Measurements from ENCODE around the gene TMEM135. TPM values are rescaled to one million over a fixed set of nuclear protein-coding genes. Genes with fewer than 3 reads are reported as not detected.

Gene TMEM135
- total RNA-seq, 1 experiment from 2014 or later, result 95.2 TPM

DNA sequence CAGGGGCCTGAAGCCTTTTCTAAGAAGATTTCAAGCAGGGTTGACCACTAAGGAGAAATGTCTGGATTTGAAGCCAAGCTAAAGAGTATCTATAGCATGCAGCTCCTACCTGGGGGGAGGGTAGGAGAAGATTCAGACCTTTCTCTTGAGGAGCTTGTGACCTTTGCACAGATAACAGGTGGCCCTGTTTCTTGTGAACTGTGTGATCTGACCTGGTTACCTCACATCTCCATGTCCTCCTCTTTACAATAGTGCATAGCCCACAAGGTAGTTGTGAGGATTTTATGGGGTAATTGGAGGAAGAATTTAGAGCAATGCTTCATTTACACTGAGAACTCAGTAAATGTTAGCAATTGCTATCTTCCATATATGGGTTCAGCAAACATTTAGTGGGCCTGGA lies 310.1 kb downstream of the TMEM135 start:
- peaks cover 18% of the 10 kb centered on the region for H3K4me1 ChIP-seq
- no peaks in the 10 kb centered on the region for H3K36me3 Mint-ChIP-seq (ENCODE audit: insufficient read depth, unreplicated experiment)
- no peaks in the 10 kb centered on the region for H3K27me3 ChIP-seq (replicated peaks; ENCODE audit: control insufficient read depth, insufficient read depth, low read length)
- H3K36me3 ChIP-seq (ENCODE audit: control insufficient read depth, insufficient read depth, low read length), result no peaks in the 10 kb centered on the region
- BruUV-seq (replicated peaks), result no TSS peak
- H3K9me3 ChIP-seq, result no peaks in the 10 kb centered on the region
- no peak overlapping the region for H3K4me3 ChIP-seq (ENCODE audit: low read depth, low read length)
- DNase-seq, result peak; percentile 40 to 63
- H3K4me3 Mint-ChIP-seq (ENCODE audit: unreplicated experiment), result no peak overlapping the region
- H3K27me3 Mint-ChIP-seq (ENCODE audit: insufficient read depth, unreplicated experiment), result no peaks in the 10 kb centered on the region
- TF ChIP-seq, protein P1, sequence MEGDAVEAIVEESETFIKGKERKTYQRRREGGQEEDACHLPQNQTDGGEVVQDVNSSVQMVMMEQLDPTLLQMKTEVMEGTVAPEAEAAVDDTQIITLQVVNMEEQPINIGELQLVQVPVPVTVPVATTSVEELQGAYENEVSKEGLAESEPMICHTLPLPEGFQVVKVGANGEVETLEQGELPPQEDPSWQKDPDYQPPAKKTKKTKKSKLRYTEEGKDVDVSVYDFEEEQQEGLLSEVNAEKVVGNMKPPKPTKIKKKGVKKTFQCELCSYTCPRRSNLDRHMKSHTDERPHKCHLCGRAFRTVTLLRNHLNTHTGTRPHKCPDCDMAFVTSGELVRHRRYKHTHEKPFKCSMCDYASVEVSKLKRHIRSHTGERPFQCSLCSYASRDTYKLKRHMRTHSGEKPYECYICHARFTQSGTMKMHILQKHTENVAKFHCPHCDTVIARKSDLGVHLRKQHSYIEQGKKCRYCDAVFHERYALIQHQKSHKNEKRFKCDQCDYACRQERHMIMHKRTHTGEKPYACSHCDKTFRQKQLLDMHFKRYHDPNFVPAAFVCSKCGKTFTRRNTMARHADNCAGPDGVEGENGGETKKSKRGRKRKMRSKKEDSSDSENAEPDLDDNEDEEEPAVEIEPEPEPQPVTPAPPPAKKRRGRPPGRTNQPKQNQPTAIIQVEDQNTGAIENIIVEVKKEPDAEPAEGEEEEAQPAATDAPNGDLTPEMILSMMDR (IDR thresholded peaks at IDR 0.05; ENCODE audit: insufficient read depth in 1 of 2, low read depth in 1 of 2, low read length in 1 of 2, severe bottlenecking in 1 of 2, unreplicated experiment in 1 of 2), result no peak
- no peaks in the 10 kb centered on the region for H3K9me3 Mint-ChIP-seq (ENCODE audit: unreplicated experiment)
- ChIA-PET CTCF (interaction anchor here (0.7 to 1.1 kb wide), 3 partner anchors 73 to 409 kb away, joined by 3 to 8 read pairs (median 3); no protein-coding TSS in a partner anchor), POLR2A (no interaction called here)
- intact Hi-C loops (cut with micrococcal nuclease; ENCODE audit: unreplicated experiment), result no loop called here
- H3K27ac Mint-ChIP-seq (ENCODE audit: unreplicated experiment), result no peak overlapping the region
- H3K4me1 Mint-ChIP-seq (ENCODE audit: low read depth, unreplicated experiment), result peaks cover 7% of the 10 kb centered on the region

GRCh38 chr11:87351676-87352075 lies 313.9 kb downstream of the TMEM135 start:
- TF ChIP-seq, protein P1 (IDR thresholded peaks at IDR 0.05; ENCODE audit: insufficient read depth in 1 of 2, low read depth in 1 of 2, low read length in 1 of 2, severe bottlenecking in 1 of 2, unreplicated experiment in 1 of 2), result no peak
- no peaks in the 10 kb centered on the region for H3K27me3 ChIP-seq (replicated peaks; ENCODE audit: control insufficient read depth, insufficient read depth, low read length)
- no peaks in the 10 kb centered on the region for H3K9me3 ChIP-seq
- H3K27me3 Mint-ChIP-seq (ENCODE audit: insufficient read depth, unreplicated experiment), result no peaks in the 10 kb centered on the region
- no peak for DNase-seq
- intact Hi-C loops (cut with micrococcal nuclease; ENCODE audit: unreplicated experiment), result loop anchor here (1.0 to 10.0 kb wide), 8 partner anchors 70 to 1536 kb away; no protein-coding TSS in a partner anchor
- ChIA-PET CTCF (interaction anchor here (1.0 to 1.2 kb wide), 2 partner anchors 70 to 71 kb away, joined by 4 to 8 read pairs; no protein-coding TSS in a partner anchor), POLR2A (no interaction called here)
- H3K36me3 ChIP-seq (ENCODE audit: control insufficient read depth, insufficient read depth, low read length), result no peaks in the 10 kb centered on the region
- H3K36me3 Mint-ChIP-seq (ENCODE audit: insufficient read depth, unreplicated experiment), result no peaks in the 10 kb centered on the region
- no peak overlapping the region for H3K4me3 ChIP-seq (ENCODE audit: low read depth, low read length)
- H3K4me1 ChIP-seq, result peaks cover 18% of the 10 kb centered on the region
- no TSS peak for BruUV-seq (replicated peaks)
- no peak overlapping the region for H3K27ac Mint-ChIP-seq (ENCODE audit: unreplicated experiment)
- peaks cover 7% of the 10 kb centered on the region for H3K4me1 Mint-ChIP-seq (ENCODE audit: low read depth, unreplicated experiment)
- H3K4me3 Mint-ChIP-seq (ENCODE audit: unreplicated experiment), result no peak overlapping the region
- no peaks in the 10 kb centered on the region for H3K9me3 Mint-ChIP-seq (ENCODE audit: unreplicated experiment)

DNA sequence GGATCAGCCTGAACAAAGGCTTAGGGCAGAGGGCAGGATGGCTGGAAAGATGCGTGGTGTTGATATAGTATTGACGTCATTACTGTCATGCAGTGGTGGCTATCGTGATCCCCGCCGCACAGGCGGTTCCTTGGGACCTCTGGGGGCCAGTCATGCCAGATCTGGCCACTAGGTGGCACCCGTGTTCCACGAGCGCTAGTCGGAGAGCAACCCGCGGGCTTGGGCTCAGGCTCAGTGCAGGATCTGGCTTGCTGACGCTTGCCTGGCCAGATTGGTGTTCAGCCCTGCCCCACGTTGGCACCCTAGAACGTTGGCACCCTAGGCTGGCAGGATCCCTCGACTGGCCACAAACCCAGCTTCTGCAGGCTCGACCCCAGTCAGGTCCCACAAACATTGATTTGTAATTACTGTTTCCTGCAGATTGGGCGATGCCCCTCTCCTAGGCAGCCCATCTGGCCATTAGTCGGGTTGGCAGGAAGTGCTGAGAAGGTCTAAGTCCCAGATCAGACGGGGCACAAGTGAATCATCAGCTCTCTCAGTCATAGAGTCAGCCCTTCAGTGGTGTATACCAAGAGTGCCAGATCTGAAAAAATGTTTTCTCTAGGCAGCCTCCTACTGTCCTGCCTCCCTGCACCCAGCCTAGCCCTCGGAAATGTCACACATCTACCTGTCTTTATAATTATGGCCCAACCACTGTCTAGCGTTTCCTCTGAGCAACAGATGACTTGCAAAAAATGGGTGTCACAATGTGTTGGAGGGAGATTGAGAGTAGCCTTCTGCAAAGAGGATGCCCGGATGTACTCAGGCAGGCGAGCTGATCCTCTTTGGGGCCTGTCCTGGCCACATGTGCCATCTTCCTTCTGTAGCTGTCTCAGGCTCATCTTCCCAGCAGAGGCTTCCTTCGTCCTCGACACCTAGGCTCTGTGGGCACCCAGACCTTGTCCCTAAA lies 315.3 kb downstream of the TMEM135 start:
- Mint-ChIP-seq H3K36me3 (ENCODE audit: insufficient read depth, unreplicated experiment) (no peaks in the 10 kb centered on the region), H3K4me3 (ENCODE audit: unreplicated experiment) (no peak overlapping the region), H3K27me3 (ENCODE audit: insufficient read depth, unreplicated experiment) (no peaks in the 10 kb centered on the region), H3K4me1 (ENCODE audit: low read depth, unreplicated experiment) (peaks cover 2% of the 10 kb centered on the region), H3K27ac (ENCODE audit: unreplicated experiment) (no peak overlapping the region), H3K9me3 (ENCODE audit: unreplicated experiment) (no peaks in the 10 kb centered on the region)
- DNase-seq, result peak; percentile 87 to 96
- peaks cover 11% of the 10 kb centered on the region for H3K4me1 ChIP-seq
- ChIA-PET POLR2A (no interaction called here), CTCF (interaction anchor here (0.8 to 4.3 kb wide), 4 partner anchors 68 to 857 kb away, joined by 4 to 31 read pairs (median 7); no protein-coding TSS in a partner anchor)
- intact Hi-C loops (cut with micrococcal nuclease; ENCODE audit: unreplicated experiment), result loop anchor here (1.0 to 10.0 kb wide), 8 partner anchors 68 to 1534 kb away; no protein-coding TSS in a partner anchor
- no peaks in the 10 kb centered on the region for H3K9me3 ChIP-seq
- H3K27me3 ChIP-seq (replicated peaks; ENCODE audit: control insufficient read depth, insufficient read depth, low read length), result no peaks in the 10 kb centered on the region
- H3K4me3 ChIP-seq (ENCODE audit: low read depth, low read length), result no peak overlapping the region
- no peaks in the 10 kb centered on the region for H3K36me3 ChIP-seq (ENCODE audit: control insufficient read depth, insufficient read depth, low read length)
- TF ChIP-seq, protein P1 (IDR thresholded peaks at IDR 0.05; ENCODE audit: insufficient read depth in 1 of 2, low read depth in 1 of 2, low read length in 1 of 2, severe bottlenecking in 1 of 2, unreplicated experiment in 1 of 2), result peak; percentile 99 to 100
- BruUV-seq (replicated peaks), result no TSS peak
